Body of pancreas (tissue), 4 donors: ENCODE measurements around the gene ZNF408.

Experiments
- CTCF ChIP-seq, 7 experiments: fragments of 450-650 bp in 4 of 7; fragments of 200-600 bp in 3 of 7; sonication (generic) in 3 of 7; IDR thresholded peaks; one replicate each; pipeline ENCODE4 v1.5.1; 2016 to 2019; ENCODE audit warnings: antibody characterized with exemption in 7 of 7
- POLR2A ChIP-seq, 3 donors: fragments of 450-650 bp; IDR thresholded peaks; one replicate each; pipeline ENCODE4 v1.6.1; 2016; ENCODE audit warnings: antibody characterized with exemption in 3 of 3, mild to moderate bottlenecking in 2 of 3

- TF ChIP-seq CTCF (IDR thresholded peaks at IDR 0.05) (no peak), POLR2A (IDR thresholded peaks at IDR 0.05) (no peak)
Measured at GRCh38 chr11:46733234-46733633, 32.4 kb downstream of the ZNF408 start.
